GM12865 (cell line): Measurements from ENCODE around the gene KRT3.

Source experiments
- DNase-seq: peaks from one replicate; pipeline ENCODE4 v3.0.0; 2010; ENCODE audit warnings: low read depth
- H3K4me3 ChIP-seq: 2 replicates; pipeline ENCODE4 v1.5.1; 2011; ENCODE audit warnings: mild to moderate bottlenecking, low read depth, low read length, control low read depth
- CTCF ChIP-seq: IDR thresholded peaks from 2 replicates; pipeline ENCODE4 v1.5.1; 2011; ENCODE audit warnings: low read length, control low read depth, low read depth, inconsistent platforms; ENCODE audit not compliant: insufficient read depth; ENCODE audit errors: missing control alignments

KRT3 gene

GRCh38 chr12:52795694-52796428 is at the start of gene KRT3:
Gene KRT3, minus strand, starts transcription at chr12:52796117. Its CDS starts 75 bp downstream, at chr12:52796042.
- no peak for TF ChIP-seq CTCF
- no peak for DNase-seq
- no peak within 1 kb of the TSS for H3K4me3 ChIP-seq

GRCh38 chr12:52844386-52844785 is 48.5 kb upstream of the KRT3 start:
- no peak for TF ChIP-seq CTCF
- DNase-seq = no peak
- H3K4me3 ChIP-seq = no peak overlapping the region

- DNase-seq = no peak
- H3K4me3 ChIP-seq = no peak overlapping the region
- TF ChIP-seq CTCF = no peak
Measured at GRCh38 chr12:52839436-52840105, 43.7 kb upstream of the KRT3 start.

- no peak overlapping the region for H3K4me3 ChIP-seq
- no peak for TF ChIP-seq CTCF
- no peak for DNase-seq
Measured at GRCh38 chr12:52838609-52839435, 42.9 kb upstream of the KRT3 start.

- no peak for TF ChIP-seq CTCF
Measured at GRCh38 chr12:52837781-52838608, 42.1 kb upstream of the KRT3 start.

GRCh38 chr12:52837413-52837741 is 41.5 kb upstream of the KRT3 start:
- no peak overlapping the region for H3K4me3 ChIP-seq
- peak; percentile 54 for DNase-seq
- no peak for TF ChIP-seq CTCF

More at GRCh38 chr12:52837781-52838608, 42.1 kb upstream of the KRT3 start:
- H3K4me3 ChIP-seq = no peak overlapping the region
- DNase-seq = no peak
